GM23338 (cell line): ENCODE results near the gene CCNK. TPM values are rescaled to one million over a fixed set of nuclear protein-coding genes. Genes with fewer than 3 reads are reported as not detected.

ENCODE experiments used
- ATAC-seq: fragments of 200-7000 bp; cut with Tn5 transposase; 3 replicates; pipeline ENCODE4 v1.9.1; 2020
- DNase-seq: peaks from one replicate; pipeline ENCODE4 v3.0.0-alpha.2; 2015; ENCODE audit warnings: low spot score
- H2AFZ ChIP-seq: fragments of 200-600 bp; sonication (generic); 2 replicates; pipeline ENCODE4 v1.8.0; 2016; ENCODE audit warnings: antibody characterized with exemption, mild to moderate bottlenecking, moderate library complexity
- H3F3A ChIP-seq: fragments of 200-600 bp; sonication (generic); replicated peaks from 2 replicates; pipeline ENCODE4 v1.8.0; 2017; ENCODE audit warnings: antibody characterized with exemption, mixed run types, low read depth
- H3K27ac ChIP-seq: fragments of 200-600 bp; sonication (generic); 2 replicates; pipeline ENCODE4 v1.6.1; 2016; ENCODE audit warnings: low read depth
- H3K27me3 ChIP-seq: fragments of 200-600 bp; sonication (generic); 2 replicates; pipeline ENCODE4 v1.8.0; 2016; ENCODE audit warnings: mild to moderate bottlenecking, mixed run types, moderate library complexity; ENCODE audit not compliant: insufficient read depth
- H3K36me3 ChIP-seq: fragments of 200-600 bp; sonication (generic); 2 replicates; pipeline ENCODE4 v1.8.0; 2016; ENCODE audit warnings: mild to moderate bottlenecking; ENCODE audit not compliant: insufficient read depth
- H3K4me1 ChIP-seq: fragments of 200-600 bp; sonication (generic); 2 replicates; pipeline ENCODE4 v1.8.0; 2016; ENCODE audit warnings: mild to moderate bottlenecking, moderate library complexity; ENCODE audit not compliant: insufficient read depth
- H3K4me2 ChIP-seq: fragments of 200-600 bp; sonication (generic); 2 replicates; pipeline ENCODE4 v1.7.1; 2017; ENCODE audit warnings: mixed run types
- H3K4me3 ChIP-seq: fragments of 200-600 bp; sonication (generic); 2 replicates; pipeline ENCODE4 v1.6.1; 2016; ENCODE audit warnings: mixed run types
- H3K79me2 ChIP-seq: fragments of 200-600 bp; sonication (generic); replicated peaks from 2 replicates; pipeline ENCODE4 v1.8.0; 2017; ENCODE audit warnings: mild to moderate bottlenecking; ENCODE audit not compliant: insufficient read depth
- H3K9me2 ChIP-seq: fragments of 200-600 bp; sonication (generic); 2 replicates; pipeline ENCODE4 v1.8.0; 2017; ENCODE audit not compliant: insufficient read depth
- H4K20me1 ChIP-seq: fragments of 200-600 bp; sonication (generic); replicated peaks from 2 replicates; pipeline ENCODE4 v1.8.0; 2017; ENCODE audit warnings: mild to moderate bottlenecking; ENCODE audit not compliant: insufficient read depth
- H3K27ac Mint-ChIP-seq: 2 replicates; pipeline ENCODE4 v1.8.0; 2020; ENCODE audit warnings: inconsistent platforms, mild to moderate bottlenecking, moderate library complexity, mixed read lengths
- H3K27me3 Mint-ChIP-seq: 3 replicates; pipeline ENCODE4 v1.8.0; 2022; ENCODE audit warnings: low read depth, mild to moderate bottlenecking, moderate library complexity, mixed read lengths, inconsistent platforms; ENCODE audit not compliant: insufficient read depth, poor library complexity
- H3K36me3 Mint-ChIP-seq: 3 replicates; pipeline ENCODE4 v1.8.0; 2021; ENCODE audit warnings: low read depth, mild to moderate bottlenecking, inconsistent platforms, moderate library complexity, mixed read lengths
- H3K4me1 Mint-ChIP-seq: 3 replicates; pipeline ENCODE4 v1.8.0; 2020; ENCODE audit warnings: mild to moderate bottlenecking, inconsistent platforms, mixed read lengths
- H3K4me3 Mint-ChIP-seq: 3 replicates; pipeline ENCODE4 v1.8.0; 2021; ENCODE audit warnings: moderate library complexity, mild to moderate bottlenecking, inconsistent platforms, mixed read lengths
- H3K9me3 Mint-ChIP-seq: 3 replicates; pipeline ENCODE4 v1.8.0; 2020; ENCODE audit warnings: moderate library complexity, mild to moderate bottlenecking, inconsistent platforms, mixed read lengths
- CREB1 ChIP-seq: fragments of 250-450 bp; sonication (Bioruptor Pico); IDR thresholded peaks from 2 replicates; pipeline ENCODE4 v1.5.0; 2020; ENCODE audit warnings: low read depth, mild to moderate bottlenecking, moderate library complexity
- ETS1 ChIP-seq: IDR thresholded peaks from 2 replicates; pipeline ENCODE4 v1.6.1; 2016; ENCODE audit warnings: antibody characterized with exemption
- EZH2 ChIP-seq: fragments of 200-600 bp; sonication (generic); IDR thresholded peaks from one replicate; pipeline ENCODE4 v1.8.0; 2017; ENCODE audit warnings: antibody characterized with exemption, mild to moderate bottlenecking, low read depth; ENCODE audit not compliant: unreplicated experiment
- EZH2phosphoT487 ChIP-seq: fragments of 200-600 bp; sonication (generic); IDR thresholded peaks from one replicate; pipeline ENCODE4 v1.8.1; 2018; ENCODE audit warnings: antibody characterized with exemption; ENCODE audit not compliant: unreplicated experiment
- JUNB ChIP-seq: IDR thresholded peaks from one replicate; pipeline ENCODE4 v1.6.1; 2016; ENCODE audit warnings: antibody characterized with exemption; ENCODE audit not compliant: unreplicated experiment
- NANOG ChIP-seq: IDR thresholded peaks from 2 replicates; pipeline ENCODE4 v1.6.1; 2016; ENCODE audit warnings: antibody characterized with exemption, borderline replicate concordance
- POLR2AphosphoS5 ChIP-seq: IDR thresholded peaks from 2 replicates; pipeline ENCODE4 v1.6.1; 2016; ENCODE audit warnings: antibody characterized with exemption, low read depth
- STAT1 ChIP-seq: IDR thresholded peaks from one replicate; pipeline ENCODE4 v1.6.1; 2016; ENCODE audit warnings: antibody characterized with exemption; ENCODE audit not compliant: unreplicated experiment
- ZNF114 ChIP-seq: fragments of 250-450 bp; sonication (Bioruptor Pico); IDR thresholded peaks from 2 replicates; pipeline ENCODE4 v1.5.0; 2020; ENCODE audit warnings: mild to moderate bottlenecking, moderate library complexity
- ZNF331 ChIP-seq: fragments of 250-450 bp; sonication (Bioruptor Pico); IDR thresholded peaks from 2 replicates; pipeline ENCODE4 v1.5.0; 2020; ENCODE audit warnings: low read depth, mild to moderate bottlenecking, moderate library complexity
- polyA plus RNA-seq: library from polyadenylated mRNA; unstranded; fragments of >200 nt; fragmentation: Nextera tagmentation; extraction: Ambion mirVana; gene quantifications from 2 replicates; pipeline ENCODE4 v1.2.1, GENCODE V29; 2016
- total RNA-seq: library from RNA; depleted of rRNA; stranded (reverse); fragments of >200 nt; shearing (Covaris generic); gene quantifications from 2 replicates; pipeline ENCODE4 v1.2.3, GENCODE V29; 2014
- TF ChIP-seq, protein P1 (sequence below): IDR thresholded peaks from one replicate; pipeline ENCODE4 v1.6.1; 2018; ENCODE audit warnings: antibody characterized with exemption; ENCODE audit not compliant: unreplicated experiment
- TF ChIP-seq, protein P2 (sequence below), 2 experiments: fragments of 200-600 bp in 1 of 2; sonication (generic) in 1 of 2; conservative IDR thresholded peaks; 2 replicates each; pipeline versions ENCODE4 v1.5.1 to v1.6.1; 2016 to 2017; ENCODE audit warnings: antibody characterized with exemption in 2 of 2, low read depth in 2 of 2, mild to moderate bottlenecking in 2 of 2, moderate library complexity in 1 of 2
- TF ChIP-seq, protein P3 (sequence below): fragments of 250-450 bp; sonication (Bioruptor Pico); IDR thresholded peaks from 2 replicates; pipeline ENCODE4 v1.5.0; 2020; ENCODE audit warnings: mild to moderate bottlenecking, moderate library complexity

Gene CCNK
- total and polyA plus RNA-seq, 2 experiments from 2014 or later: 54.0 to 60.6 TPM

- TF ChIP-seq NANOG: no peak
- TF ChIP-seq EZH2: no peak
- no peak for TF ChIP-seq JUNB
- TF ChIP-seq, protein P1, sequence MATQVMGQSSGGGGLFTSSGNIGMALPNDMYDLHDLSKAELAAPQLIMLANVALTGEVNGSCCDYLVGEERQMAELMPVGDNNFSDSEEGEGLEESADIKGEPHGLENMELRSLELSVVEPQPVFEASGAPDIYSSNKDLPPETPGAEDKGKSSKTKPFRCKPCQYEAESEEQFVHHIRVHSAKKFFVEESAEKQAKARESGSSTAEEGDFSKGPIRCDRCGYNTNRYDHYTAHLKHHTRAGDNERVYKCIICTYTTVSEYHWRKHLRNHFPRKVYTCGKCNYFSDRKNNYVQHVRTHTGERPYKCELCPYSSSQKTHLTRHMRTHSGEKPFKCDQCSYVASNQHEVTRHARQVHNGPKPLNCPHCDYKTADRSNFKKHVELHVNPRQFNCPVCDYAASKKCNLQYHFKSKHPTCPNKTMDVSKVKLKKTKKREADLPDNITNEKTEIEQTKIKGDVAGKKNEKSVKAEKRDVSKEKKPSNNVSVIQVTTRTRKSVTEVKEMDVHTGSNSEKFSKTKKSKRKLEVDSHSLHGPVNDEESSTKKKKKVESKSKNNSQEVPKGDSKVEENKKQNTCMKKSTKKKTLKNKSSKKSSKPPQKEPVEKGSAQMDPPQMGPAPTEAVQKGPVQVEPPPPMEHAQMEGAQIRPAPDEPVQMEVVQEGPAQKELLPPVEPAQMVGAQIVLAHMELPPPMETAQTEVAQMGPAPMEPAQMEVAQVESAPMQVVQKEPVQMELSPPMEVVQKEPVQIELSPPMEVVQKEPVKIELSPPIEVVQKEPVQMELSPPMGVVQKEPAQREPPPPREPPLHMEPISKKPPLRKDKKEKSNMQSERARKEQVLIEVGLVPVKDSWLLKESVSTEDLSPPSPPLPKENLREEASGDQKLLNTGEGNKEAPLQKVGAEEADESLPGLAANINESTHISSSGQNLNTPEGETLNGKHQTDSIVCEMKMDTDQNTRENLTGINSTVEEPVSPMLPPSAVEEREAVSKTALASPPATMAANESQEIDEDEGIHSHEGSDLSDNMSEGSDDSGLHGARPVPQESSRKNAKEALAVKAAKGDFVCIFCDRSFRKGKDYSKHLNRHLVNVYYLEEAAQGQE: no peak
- no peak for TF ChIP-seq POLR2AphosphoS5
- TF ChIP-seq ZNF331 (CRISPR knock-in tag): no peak
- TF ChIP-seq, protein P2, sequence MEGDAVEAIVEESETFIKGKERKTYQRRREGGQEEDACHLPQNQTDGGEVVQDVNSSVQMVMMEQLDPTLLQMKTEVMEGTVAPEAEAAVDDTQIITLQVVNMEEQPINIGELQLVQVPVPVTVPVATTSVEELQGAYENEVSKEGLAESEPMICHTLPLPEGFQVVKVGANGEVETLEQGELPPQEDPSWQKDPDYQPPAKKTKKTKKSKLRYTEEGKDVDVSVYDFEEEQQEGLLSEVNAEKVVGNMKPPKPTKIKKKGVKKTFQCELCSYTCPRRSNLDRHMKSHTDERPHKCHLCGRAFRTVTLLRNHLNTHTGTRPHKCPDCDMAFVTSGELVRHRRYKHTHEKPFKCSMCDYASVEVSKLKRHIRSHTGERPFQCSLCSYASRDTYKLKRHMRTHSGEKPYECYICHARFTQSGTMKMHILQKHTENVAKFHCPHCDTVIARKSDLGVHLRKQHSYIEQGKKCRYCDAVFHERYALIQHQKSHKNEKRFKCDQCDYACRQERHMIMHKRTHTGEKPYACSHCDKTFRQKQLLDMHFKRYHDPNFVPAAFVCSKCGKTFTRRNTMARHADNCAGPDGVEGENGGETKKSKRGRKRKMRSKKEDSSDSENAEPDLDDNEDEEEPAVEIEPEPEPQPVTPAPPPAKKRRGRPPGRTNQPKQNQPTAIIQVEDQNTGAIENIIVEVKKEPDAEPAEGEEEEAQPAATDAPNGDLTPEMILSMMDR (conservative IDR thresholded peaks at IDR 0.05; ENCODE audit: low read depth in 2 of 2): no peak
- TF ChIP-seq CREB1 (CRISPR knock-in tag): no peak
- TF ChIP-seq, protein P3, sequence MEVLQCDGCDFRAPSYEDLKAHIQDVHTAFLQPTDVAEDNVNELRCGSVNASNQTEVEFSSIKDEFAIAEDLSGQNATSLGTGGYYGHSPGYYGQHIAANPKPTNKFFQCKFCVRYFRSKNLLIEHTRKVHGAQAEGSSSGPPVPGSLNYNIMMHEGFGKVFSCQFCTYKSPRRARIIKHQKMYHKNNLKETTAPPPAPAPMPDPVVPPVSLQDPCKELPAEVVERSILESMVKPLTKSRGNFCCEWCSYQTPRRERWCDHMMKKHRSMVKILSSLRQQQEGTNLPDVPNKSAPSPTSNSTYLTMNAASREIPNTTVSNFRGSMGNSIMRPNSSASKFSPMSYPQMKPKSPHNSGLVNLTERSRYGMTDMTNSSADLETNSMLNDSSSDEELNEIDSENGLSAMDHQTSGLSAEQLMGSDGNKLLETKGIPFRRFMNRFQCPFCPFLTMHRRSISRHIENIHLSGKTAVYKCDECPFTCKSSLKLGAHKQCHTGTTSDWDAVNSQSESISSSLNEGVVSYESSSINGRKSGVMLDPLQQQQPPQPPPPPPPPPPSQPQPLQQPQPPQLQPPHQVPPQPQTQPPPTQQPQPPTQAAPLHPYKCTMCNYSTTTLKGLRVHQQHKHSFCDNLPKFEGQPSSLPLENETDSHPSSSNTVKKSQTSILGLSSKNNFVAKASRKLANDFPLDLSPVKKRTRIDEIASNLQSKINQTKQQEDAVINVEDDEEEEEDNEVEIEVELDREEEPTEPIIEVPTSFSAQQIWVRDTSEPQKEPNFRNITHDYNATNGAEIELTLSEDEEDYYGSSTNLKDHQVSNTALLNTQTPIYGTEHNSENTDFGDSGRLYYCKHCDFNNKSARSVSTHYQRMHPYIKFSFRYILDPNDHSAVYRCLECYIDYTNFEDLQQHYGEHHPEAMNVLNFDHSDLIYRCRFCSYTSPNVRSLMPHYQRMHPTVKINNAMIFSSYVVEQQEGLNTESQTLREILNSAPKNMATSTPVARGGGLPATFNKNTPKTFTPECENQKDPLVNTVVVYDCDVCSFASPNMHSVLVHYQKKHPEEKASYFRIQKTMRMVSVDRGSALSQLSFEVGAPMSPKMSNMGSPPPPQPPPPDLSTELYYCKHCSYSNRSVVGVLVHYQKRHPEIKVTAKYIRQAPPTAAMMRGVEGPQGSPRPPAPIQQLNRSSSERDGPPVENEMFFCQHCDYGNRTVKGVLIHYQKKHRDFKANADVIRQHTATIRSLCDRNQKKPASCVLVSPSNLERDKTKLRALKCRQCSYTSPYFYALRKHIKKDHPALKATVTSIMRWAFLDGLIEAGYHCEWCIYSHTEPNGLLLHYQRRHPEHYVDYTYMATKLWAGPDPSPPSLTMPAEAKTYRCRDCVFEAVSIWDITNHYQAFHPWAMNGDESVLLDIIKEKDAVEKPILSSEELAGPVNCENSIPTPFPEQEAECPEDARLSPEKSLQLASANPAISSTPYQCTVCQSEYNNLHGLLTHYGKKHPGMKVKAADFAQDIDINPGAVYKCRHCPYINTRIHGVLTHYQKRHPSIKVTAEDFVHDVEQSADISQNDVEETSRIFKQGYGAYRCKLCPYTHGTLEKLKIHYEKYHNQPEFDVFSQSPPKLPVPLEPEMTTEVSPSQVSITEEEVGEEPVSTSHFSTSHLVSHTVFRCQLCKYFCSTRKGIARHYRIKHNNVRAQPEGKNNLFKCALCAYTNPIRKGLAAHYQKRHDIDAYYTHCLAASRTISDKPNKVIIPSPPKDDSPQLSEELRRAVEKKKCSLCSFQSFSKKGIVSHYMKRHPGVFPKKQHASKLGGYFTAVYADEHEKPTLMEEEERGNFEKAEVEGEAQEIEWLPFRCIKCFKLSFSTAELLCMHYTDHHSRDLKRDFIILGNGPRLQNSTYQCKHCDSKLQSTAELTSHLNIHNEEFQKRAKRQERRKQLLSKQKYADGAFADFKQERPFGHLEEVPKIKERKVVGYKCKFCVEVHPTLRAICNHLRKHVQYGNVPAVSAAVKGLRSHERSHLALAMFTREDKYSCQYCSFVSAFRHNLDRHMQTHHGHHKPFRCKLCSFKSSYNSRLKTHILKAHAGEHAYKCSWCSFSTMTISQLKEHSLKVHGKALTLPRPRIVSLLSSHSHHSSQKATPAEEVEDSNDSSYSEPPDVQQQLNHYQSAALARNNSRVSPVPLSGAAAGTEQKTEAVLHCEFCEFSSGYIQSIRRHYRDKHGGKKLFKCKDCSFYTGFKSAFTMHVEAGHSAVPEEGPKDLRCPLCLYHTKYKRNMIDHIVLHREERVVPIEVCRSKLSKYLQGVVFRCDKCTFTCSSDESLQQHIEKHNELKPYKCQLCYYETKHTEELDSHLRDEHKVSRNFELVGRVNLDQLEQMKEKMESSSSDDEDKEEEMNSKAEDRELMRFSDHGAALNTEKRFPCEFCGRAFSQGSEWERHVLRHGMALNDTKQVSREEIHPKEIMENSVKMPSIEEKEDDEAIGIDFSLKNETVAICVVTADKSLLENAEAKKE (CRISPR knock-in tag): no peak
- no peak for TF ChIP-seq STAT1
- no peak for TF ChIP-seq EZH2phosphoT487
- no peak for TF ChIP-seq ZNF114
- no peak for TF ChIP-seq ETS1
- no peaks in the 10 kb centered on the region for H3K36me3 ChIP-seq
- peaks cover 13% of the 10 kb centered on the region for H3K27me3 Mint-ChIP-seq
- DNase-seq (no peak), ATAC-seq (no peak)
- H3K4me1 Mint-ChIP-seq: peaks cover 68% of the 10 kb centered on the region
- H3K4me3 ChIP-seq: no peak overlapping the region
- H3F3A ChIP-seq: no peaks in the 10 kb centered on the region
- peaks cover 21% of the 10 kb centered on the region for H4K20me1 ChIP-seq
- H3K27ac Mint-ChIP-seq: peak overlapping the region; percentile 63
- H3K36me3 Mint-ChIP-seq: no peaks in the 10 kb centered on the region
- peak overlapping the region; percentile 39; the same call in 1 of the 2 replicates for H3K27ac ChIP-seq
- peaks cover 61% of the 10 kb centered on the region for H3K79me2 ChIP-seq
- H3K9me2 ChIP-seq: no peaks in the 10 kb centered on the region
- peaks cover 29% of the 10 kb centered on the region for H3K4me1 ChIP-seq
- H3K4me2 ChIP-seq: peak overlapping the region; percentile 57
- peak overlapping the region; percentile 28; the same call in 1 of the 3 replicates for H3K4me3 Mint-ChIP-seq
- no peak overlapping the region for H2AFZ ChIP-seq
- H3K9me3 Mint-ChIP-seq: no peaks in the 10 kb centered on the region
- no peaks in the 10 kb centered on the region for H3K27me3 ChIP-seq
Measured at GRCh38 chr14:99545586-99545985, 64.4 kb downstream of the CCNK start.
